Sigmoid colon (tissue), 4 donors: ENCODE results near the gene CSTB.

Experiments used
- CTCF ChIP-seq, 4 experiments: fragments of 450-650 bp in 3 of 4; fragments of 200-600 bp in 1 of 4; IDR thresholded peaks; one replicate each; pipeline ENCODE4 v1.5.1; 2016 to 2019; ENCODE audit warnings: antibody characterized with exemption in 4 of 4, mild to moderate bottlenecking in 3 of 4, moderate library complexity in 2 of 4
- EP300 ChIP-seq, 4 donors: sonication (generic); formaldehyde crosslinking; IDR thresholded peaks; one replicate each; pipeline ENCODE4 v1.6.1; 2017; ENCODE audit warnings: antibody characterized with exemption in 4 of 4
- POLR2A ChIP-seq, 2 donors: fragments of 450-650 bp; IDR thresholded peaks; one replicate each; pipeline ENCODE4 v1.6.1; 2016; ENCODE audit warnings: antibody characterized with exemption in 2 of 2, mild to moderate bottlenecking in 2 of 2, moderate library complexity in 2 of 2
- POLR2AphosphoS5 ChIP-seq, 4 donors: sonication (generic); formaldehyde crosslinking; IDR thresholded peaks; one replicate each; pipeline ENCODE4 v1.6.1; 2017; ENCODE audit warnings: antibody characterized with exemption in 4 of 4

DNA sequence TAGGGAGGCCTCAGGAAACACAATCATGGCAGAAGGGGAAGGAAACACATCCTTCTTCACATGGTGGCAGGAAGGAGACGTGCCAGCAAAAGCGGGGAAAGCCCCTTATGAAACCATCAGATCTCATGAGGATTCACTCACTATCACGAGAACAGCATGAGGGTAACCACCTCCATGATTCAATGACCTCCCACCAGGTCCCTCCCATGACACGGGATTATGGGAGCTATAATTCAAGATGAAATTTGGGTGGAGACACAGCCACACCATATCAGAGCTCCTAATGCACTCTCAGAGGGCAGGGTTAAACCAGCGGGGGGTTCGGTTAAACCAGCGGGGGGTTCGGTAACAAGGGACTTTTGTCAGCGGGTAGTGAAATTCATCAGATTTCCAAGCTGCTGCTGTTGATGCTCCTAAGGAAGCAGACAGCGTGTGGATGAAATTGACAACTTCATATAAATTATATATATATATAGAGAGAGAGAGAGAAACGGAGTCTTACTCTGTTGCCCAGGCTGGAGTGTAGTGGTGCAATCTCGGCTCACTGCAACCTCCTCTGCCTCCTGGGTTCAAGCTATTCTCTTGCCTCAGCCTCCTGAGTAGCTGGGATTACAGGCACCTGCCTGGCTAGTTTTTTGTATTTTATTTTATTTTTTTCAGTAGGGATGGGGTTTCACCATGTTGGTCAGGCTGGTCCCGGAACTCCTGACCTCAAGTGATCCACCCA lies 4.2 kb downstream of the CSTB start:
- TF ChIP-seq POLR2A (IDR thresholded peaks at IDR 0.05) (no peak), CTCF (IDR thresholded peaks at IDR 0.05) (no peak), POLR2AphosphoS5 (IDR thresholded peaks at IDR 0.05) (no peak), EP300 (IDR thresholded peaks at IDR 0.05) (no peak)
